ENCODE data around the gene SERPINH1. TPM values are rescaled to one million over a fixed set of nuclear protein-coding genes. Genes with fewer than 3 reads are reported as not detected.

The SERPINH1 gene
- total RNA-seq, 4 donors from 2014 or later = 149 to 226 (median 173) TPM

- TF ChIP-seq, protein P1, sequence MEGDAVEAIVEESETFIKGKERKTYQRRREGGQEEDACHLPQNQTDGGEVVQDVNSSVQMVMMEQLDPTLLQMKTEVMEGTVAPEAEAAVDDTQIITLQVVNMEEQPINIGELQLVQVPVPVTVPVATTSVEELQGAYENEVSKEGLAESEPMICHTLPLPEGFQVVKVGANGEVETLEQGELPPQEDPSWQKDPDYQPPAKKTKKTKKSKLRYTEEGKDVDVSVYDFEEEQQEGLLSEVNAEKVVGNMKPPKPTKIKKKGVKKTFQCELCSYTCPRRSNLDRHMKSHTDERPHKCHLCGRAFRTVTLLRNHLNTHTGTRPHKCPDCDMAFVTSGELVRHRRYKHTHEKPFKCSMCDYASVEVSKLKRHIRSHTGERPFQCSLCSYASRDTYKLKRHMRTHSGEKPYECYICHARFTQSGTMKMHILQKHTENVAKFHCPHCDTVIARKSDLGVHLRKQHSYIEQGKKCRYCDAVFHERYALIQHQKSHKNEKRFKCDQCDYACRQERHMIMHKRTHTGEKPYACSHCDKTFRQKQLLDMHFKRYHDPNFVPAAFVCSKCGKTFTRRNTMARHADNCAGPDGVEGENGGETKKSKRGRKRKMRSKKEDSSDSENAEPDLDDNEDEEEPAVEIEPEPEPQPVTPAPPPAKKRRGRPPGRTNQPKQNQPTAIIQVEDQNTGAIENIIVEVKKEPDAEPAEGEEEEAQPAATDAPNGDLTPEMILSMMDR (IDR thresholded peaks at IDR 0.05; ENCODE audit: low read depth) = no peak
These were observed 35.9 kb upstream of the SERPINH1 start for GRCh38 chr11:75526192-75526541.

DNA sequence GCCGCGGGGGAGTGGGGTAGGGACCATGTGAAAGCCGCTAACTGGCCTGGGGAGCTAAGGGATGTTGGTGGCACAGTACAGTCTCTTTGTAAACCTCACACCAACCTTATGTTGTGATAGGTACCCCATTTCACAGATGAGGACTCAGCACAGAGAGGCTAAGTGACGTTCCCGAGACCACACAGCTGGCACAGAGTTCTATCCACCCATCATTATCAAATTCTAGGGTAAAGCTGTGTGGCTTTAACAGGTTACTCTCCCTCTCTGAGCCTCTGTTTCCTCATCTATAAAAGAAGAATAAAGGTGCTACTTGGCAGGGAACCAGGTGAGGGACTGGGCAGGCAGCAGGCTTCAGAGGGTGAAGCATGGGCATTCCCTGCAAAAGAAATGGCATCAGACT, 34.9 kb upstream of the SERPINH1 start:
- TF ChIP-seq, protein P1 (IDR thresholded peaks at IDR 0.05; ENCODE audit: low read depth) = no peak

DNA sequence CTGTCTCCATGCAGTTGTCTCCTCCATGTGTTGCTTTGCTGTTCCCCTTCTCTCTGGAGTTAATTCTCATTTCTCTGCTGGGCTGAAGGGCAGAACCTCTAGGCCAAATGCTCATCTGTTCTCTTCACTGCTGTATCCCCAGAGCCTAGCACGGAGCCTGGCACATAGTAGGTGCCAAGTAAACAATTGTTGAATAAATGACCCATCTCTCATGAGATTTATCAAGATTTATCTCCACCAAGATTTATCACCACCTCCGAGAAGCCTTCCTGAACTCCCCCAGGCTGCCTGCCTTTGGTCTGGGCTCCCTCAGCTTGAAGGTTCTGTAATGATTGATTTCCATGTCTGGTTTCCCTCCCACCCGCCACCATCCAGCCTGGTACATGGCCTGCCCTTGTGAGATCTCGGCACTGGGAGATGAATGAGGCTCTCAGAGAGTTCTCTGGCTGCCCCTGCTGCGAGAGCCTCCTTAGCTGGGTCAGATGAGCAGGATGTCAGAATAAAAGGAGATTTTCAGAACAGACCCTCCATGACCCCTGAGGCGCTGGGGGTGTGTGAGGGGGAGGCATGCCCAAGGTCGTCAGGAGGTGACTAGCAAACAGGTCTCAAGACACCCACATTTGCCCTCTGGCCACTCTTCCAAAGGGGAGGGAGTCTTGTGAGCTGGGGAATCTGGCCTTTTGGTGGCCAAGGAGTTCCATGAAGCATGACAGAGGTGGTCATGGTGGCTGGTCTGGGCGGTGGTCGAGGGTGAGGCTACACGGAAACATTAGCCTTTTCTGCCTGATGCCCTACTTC, 33.9 kb upstream of the SERPINH1 start:
- TF ChIP-seq, protein P1 (IDR thresholded peaks at IDR 0.05; ENCODE audit: low read depth) = no peak

GRCh38 chr11:75530577-75530976, 31.5 kb upstream of the SERPINH1 start:
- TF ChIP-seq, protein P1 (IDR thresholded peaks at IDR 0.05; ENCODE audit: low read depth) = no peak

DNA sequence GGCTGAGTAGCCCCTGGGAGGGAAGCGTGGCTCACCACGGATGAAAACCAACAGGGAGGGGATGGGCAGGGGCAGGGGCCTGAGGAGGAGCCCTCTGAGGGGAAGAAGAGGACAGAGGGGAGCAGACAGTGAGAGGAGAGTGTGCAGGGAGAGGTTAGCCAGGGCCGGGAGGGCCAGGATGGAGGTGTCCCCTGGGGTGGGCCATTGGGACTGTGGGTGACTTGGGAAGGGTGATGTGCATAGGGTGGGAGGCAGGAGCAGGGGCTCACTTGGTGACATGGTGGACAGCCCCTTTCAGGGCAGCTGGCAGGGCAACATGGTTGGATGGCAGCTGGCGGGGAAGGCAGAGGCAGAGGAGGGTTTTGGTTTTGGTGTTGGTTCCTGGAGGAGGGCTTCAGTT, 30.7 kb upstream of the SERPINH1 start:
- TF ChIP-seq, protein P1 (IDR thresholded peaks at IDR 0.05; ENCODE audit: low read depth) = no peak

GRCh38 chr11:75532200-75533048, 29.6 kb upstream of the SERPINH1 start:
- TF ChIP-seq, protein P1 (IDR thresholded peaks at IDR 0.05; ENCODE audit: low read depth) = no peak

GRCh38 chr11:75533896-75534258, 28.2 kb upstream of the SERPINH1 start:
- TF ChIP-seq, protein P1 (IDR thresholded peaks at IDR 0.05; ENCODE audit: low read depth) = no peak
